Urothelium cell line (cell line): Measurements from ENCODE around the gene GUK1.
"Not testable (repeated sequence)": the region's sequence is repeated elsewhere in the genome, so short reads cannot be mapped to it uniquely, and the experiment has no call there.

Experiments
- DNase-seq: peaks from one replicate; pipeline ENCODE4 v3.0.0; 2011; ENCODE audit warnings: low spot score, mixed read lengths
- FAIRE-seq: peaks from 2 replicates; lab custom pipeline; 2011; peaks lifted over from hg19 to GRCh38; lab: Jason Lieb, UNC

Gene GUK1

DNA sequence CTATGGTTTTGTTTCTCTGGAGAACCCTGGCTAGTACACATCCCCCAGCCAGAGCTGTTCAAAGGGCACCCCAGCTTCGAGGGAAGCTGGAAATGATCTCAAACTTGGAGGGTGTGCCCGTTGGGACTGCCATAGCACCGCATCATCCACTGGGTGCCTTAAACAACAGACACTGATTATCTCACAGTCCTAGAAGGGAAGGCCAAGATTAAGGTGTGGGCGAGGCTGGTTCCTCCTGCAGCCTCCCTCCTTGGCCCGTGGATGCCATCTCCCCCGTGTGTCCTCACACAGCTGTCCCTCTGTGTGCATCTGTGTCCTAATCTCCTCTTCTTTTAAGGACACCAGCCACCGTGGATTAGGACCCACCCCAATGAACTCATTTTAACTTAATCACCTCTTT lies 21.3 kb downstream of the GUK1 start:
- DNase-seq (no peak), FAIRE-seq (no peak)

DNA sequence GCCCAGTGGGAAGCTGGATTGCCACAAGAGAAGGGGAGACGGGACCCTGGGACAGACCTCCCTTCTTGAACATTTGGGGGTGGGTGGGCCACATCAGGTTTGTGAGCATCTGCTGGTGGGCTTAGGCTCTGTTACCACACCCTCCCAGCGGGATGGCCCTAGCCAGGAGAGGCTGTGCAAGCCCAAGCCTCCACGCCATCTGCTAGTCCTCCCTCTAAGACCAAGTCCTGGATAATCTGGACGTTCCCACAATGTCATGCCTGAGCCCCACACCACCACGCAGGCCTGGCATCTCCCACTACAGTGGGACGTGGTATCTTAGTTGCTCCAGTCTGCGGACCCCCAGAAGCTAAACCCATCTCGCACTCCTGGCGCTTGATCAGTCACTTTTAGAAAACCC lies 21.8 kb downstream of the GUK1 start:
- no peak for DNase-seq
- no peak for FAIRE-seq

DNA sequence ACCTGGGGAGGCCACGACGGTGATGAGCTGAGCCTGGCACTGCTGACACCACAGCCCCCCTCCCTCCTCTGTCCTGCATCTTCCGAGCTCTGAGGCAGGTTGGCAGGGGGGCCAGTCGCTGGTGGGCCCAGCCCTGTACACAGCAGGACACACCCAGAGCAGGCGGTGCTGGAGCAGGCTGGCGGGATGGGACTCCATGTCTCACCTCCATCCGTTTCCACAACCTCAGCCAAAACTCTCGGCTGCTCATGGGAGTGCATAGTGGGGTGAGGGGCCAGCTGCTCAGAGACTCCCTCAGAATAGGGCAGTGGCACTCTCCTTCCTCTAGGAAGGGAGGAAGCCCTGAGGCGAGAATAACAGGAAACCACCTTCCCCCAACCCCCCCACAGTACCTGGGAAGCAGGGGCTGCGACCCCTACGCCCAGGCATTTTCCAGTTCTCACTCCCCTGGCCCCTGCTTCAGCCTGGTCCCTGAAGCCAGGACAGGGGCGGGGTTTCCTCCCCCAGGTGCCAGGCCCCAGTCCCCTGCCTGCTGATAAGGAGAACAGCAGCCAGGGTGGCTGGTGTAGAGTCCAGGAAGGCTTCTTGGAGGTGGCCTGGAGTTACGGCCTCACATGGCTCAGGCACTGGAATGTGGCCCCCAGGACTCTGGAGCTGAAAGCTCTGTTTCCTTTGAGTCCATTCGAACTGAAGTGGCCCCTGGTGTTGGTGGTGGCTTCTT lies 22.4 kb downstream of the GUK1 start:
- FAIRE-seq (peak; percentile 46), DNase-seq (peak; percentile 25)

DNA sequence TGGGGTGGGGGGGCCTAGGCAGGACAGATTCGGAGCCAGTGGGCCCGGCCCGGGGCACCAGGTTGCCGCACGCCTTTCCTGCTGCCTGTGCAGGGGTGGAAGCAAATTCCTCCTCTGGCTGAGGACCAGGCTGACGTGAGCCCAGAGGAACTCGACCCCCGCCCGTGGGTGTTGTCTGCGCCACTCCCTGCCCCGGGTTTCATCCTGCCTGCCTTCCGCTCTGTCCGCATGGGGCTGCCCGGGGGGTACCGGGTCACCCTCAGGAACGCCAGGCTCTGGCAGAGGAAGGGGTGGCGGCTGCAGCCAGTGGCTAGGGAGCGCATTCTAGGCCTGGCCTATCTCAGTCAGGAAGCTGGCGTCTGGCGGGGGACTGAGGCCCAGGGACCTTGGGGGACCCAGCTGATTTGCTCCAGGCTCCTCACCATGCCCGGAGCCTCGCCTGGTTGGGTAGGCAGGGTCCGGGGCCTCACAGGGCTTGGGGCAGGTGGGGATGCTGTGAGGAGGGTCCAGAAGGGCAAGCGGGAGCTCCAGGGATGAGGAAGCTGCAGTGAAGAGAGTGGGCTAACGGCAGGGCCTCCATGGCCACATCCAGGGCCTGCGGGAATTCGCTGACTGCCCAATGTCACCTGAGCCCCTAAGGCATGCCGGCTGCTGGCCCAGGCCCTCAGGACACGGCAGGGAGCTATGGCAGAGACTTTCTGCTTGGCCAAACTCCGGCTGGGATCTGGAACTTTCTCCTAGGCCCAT lies 23.1 kb downstream of the GUK1 start:
- DNase-seq (peak; percentile 52), FAIRE-seq (no peak)

DNA sequence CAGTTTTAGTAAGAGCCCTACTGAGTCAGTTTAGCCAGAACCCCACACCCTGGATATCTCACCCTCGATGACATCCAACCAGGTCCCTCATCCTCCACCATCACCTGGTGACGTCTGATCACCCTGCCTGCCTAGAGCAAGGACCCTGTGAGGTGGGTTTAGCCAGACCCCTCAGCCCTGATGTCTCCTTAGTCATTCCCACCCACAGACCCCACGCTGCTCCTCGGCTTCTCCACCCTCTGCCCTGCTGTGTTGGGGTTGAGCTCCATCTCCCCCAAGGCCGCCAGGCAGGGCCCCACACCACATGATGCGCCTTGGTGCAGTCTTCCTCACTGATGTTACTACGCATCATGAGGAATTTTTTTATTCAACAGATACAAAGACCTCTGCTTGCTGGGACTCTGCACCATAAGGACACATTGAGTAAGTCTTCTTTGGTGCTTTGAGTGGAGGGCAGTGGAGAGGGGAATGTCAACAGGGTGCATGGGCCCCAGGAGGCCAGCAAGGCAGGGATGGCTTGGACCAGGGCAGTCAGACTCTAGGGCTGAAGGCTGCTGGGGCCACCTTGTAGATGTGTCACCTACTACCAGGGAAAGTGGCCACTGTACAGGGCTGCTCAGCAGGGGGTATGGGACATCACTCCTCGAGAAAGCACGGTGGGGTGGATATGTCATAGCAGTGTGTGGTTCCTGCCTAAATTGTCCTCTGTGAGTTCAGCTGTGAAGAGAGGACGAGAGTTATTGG lies 23.9 kb downstream of the GUK1 start:
- DNase-seq (no peak), FAIRE-seq (no peak)

DNA sequence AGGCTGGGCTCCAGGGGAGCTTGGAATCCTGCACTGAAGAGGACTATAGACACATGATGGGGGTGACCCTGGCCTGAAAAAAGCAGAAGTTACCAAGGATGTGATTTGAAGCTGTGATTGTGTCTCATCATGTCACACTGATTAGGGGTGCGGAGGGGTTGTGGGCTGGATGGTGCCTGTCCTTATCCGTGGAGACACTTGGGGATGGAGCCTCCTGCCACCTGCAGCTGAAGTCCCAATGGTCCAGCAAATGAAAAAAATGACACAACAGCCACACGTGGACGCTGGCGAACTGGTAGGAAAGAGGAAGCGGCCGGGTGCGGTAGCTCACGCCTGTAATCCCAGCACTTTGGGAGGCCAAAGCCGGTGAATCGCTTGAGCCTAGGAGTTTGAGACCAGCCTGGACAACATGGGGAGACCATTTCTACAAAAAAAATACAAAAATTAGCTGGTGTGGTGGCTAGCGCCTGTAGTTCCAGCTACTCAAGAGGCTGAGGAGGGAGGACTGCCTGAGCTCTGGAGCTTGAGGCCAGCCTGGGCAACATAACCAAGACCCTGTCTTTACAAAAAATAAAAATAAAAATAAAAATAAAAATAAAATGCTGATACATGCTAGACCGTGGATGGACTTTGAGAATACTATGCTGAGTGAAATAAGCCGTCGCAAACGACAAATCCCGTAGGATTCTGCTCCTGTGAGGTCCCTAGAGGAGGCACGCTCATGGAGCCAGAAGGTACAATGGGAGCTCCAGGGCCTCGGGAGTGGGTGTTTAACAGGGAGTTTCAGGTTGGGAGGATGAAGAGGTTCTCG lies 24.7 kb downstream of the GUK1 start:
- no peak for DNase-seq
- FAIRE-seq, result no peak

DNA sequence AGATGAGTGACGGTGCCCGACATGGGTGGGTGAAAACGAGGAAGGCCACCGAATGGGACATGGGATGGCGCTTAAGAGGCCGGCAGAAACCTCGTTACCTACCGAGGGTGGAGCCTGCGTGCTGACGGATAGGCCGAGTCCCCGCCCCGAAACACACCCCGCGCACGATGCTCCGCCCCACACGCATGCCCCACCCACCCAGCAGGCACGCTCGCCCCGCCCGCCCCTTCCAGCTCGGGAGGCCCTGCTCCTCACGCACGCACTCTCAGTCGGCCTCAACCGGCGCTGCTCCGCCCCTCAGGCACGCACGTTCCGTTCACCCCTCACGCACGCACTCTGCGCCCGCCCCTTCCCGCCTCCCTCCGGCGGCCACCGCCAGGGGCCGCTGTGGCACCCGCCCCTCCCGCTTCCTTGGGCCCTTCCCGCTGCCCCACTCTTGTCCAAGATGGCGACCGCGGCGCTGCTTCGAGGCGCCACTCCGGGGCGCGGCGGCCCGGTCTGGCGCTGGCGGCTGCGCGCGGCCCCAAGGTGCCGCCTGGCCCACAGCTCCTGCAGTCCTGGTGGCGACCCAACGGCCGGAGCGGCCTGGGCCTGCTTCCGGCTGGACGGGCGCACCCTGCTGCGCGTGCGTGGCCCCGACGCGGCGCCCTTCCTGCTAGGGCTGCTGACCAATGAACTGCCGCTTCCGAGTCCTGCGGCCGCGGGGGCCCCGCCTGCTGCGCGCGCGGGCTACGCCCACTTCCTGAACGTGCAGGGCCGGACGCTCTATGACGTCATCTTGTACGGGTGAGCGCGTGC lies 25.5 kb downstream of the GUK1 start, which contains the start of gene IBA57:
IBA57 (plus strand) TSS at position 433 of the 798 bp plus-strand sequence; CDS start at position 446, 13 bp downstream.
- FAIRE-seq, result peak; percentile 99
- DNase-seq, result peak; percentile 99

DNA sequence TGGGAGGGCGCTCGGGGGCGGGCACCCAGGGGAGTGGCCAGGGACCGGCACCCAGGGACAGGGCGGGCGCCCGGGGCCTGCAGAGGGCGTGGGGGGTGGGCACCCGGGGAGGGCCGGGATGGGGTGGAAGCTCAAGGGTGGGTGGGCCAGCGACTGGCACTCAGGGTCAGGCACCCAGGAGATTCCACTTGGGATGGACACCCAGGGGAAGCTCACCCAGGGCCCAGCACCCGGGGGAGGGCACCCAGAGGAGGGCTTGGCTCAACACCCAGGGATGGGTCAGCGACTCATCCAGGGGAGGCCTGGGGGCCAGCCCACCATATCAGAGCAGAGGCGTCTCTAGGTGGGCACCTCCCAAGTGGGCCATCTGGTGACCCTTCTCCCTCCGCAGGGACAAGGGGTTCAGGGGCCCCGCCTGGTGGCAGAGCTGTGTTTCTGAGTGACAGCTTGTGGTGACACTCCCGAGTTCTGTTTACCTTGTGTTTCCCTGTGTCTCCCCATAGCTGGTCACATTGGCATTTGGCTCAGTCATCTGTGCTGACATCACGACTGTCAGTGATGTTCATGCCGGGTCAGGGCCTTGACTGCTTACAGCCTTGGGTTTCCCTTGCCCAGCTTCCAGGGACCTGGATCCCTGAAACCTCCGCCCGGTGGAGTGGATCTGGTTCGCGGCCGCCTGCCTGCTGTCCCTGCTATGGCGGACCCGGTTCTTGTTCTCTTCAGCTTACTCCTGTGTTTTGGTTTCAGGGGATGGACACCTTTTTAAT lies 26.3 kb downstream of the GUK1 start:
- DNase-seq (peak; percentile 52), FAIRE-seq (no peak)

DNA sequence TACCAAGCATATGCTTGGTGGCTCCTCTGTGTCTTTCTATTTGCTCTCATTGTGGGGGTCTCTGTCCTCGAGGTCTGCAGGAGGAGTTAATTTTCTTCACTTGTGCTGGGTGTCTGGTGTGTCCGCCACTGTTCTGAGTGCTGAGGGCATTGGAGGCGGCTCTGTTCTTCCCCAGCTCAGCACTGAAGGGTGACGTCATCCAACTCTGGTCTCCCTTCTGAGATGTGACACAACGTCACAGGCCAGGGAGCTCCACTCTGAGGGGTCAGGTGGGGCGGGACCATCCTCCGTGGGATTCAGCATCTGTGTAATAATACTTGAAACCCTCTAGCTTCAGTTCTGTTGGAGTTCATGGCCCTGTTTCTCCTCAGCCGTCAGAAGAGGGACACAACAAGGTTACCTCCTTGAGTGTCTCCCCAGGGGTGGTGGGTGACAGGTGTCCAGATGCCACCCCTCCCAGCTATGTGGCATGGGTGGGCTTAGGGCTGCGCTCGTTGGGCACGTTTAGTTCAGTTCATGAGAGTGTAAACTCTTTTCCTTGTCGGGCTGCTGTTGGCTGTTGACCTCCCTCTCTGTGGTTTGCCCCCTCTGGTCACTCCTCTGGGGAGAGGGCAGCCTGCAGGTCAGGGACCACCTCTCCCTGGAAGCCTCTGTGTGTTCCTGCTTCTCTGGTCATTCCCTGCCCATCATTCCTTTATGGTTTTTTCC lies 28.6 kb downstream of the GUK1 start:
- DNase-seq (no peak), FAIRE-seq (no peak)

DNA sequence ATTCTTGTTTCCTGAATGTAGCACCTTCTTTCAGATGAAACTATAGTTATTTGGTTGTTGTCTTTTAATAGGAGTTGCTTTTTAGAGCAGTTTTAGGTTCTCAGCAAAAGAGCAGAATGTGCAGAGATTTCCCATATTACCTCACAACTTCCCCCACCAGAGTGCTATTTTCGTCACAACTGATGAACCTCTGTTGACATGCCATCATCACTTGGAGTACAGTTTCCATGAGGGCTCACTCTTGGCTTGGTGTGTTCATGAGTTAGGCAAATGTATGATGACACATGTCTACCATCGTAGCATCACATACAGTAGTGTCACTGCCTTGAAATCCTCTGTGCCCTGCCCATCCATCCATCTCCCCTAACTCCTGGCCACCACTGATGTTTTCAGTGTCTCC lies 29.3 kb downstream of the GUK1 start:
- DNase-seq (no peak), FAIRE-seq (no peak)

DNA sequence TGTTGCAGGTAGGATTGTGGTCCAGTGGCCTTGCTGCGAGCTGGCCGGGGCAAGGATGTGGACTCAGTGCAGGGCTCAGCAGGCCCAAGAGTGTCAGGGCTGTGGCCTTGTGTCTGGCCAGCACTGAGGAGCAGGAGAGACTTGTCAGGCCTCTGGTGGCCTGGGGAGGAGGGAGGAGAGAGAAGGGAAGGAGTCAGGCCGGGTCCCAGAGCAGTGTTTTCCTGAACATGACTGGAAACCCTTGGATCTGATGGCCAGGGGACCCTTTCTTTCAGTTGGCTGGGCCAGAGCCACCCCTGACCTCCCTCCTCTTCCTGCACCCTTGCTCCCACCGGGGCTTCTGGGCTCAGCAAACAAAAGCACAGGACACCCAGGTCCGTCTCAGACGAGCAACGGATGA lies 30.6 kb downstream of the GUK1 start:
- DNase-seq, result no peak
- no peak for FAIRE-seq

DNA sequence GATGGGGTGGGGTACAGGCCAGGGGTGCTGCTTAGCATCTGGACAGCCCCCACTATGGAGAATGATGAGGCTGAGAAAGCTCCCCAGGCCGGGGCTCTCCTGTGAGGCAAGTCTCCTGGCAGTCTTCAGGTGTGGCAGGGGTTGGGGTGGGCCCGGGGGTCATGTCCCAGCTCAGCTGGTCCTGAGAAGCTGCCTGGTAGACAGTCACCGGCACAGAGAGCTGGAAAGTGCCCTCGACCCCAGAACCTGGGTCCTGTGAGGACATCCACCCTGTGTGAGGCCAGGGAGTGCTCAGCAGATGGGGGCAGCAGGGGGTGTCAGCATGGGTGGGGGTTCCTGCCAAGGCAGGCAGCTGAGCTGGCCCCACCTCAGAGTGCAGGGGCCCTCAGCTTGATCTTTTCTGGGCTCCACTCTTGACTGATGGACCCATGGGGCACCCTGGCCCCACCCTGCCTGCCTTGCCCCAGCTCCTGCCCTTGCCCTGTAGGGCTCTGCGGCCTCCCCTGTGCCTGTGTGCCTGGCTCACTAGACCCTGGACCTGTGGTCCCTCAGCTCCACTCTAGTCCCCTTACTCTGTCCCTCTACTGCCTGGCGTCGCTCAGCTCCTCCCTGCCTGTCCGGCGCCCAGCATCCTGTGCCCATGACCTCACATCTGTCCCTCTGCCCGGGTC lies 31.3 kb downstream of the GUK1 start:
- no peak for DNase-seq
- no peak for FAIRE-seq

DNA sequence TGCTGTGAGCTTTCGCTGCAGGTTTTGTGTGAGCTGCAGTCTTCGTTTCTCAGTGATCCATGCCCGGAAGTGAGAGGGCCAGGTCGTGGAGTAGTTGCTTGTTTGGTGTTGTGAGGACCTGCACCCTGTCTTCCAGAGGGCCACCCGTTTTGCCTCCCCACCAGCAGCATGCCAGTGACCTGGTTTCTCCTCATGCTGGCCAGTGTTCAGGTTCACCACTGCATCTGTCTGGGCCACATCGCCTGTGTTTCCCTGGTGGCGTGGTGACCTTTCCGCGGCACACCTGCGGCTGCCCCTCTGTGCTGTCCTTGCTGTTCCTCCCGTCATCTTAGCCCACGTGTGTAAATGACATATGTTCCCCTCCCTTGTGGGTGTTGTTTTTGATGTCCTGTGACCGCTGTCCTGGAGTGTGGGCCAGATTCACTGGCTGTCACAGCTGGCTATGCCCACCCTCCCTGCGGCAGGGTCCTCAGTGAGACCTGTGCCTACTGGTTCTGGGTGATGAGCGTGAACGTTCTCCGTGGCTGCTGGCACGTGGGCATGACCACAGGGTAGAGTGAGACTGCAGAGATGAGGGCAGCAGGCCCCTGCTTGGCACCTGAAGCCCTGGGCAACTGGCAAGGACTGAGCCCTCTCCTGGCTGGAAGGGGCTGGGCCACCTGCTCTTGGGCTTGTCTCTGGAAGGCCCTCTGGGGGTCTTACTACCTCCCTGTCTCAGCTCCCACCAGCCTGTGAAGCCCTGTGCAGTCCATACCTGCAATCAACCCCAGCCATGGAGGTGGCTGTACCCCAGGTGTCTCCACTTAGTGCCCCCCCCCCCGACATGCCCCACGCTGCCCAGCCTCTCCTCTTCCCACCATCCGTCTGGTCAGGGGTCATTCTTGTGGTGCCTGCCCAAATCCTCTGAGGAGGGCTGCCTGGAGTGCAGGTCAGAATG lies 32.8 kb downstream of the GUK1 start:
- DNase-seq (no peak), FAIRE-seq (peak; percentile 27)

DNA sequence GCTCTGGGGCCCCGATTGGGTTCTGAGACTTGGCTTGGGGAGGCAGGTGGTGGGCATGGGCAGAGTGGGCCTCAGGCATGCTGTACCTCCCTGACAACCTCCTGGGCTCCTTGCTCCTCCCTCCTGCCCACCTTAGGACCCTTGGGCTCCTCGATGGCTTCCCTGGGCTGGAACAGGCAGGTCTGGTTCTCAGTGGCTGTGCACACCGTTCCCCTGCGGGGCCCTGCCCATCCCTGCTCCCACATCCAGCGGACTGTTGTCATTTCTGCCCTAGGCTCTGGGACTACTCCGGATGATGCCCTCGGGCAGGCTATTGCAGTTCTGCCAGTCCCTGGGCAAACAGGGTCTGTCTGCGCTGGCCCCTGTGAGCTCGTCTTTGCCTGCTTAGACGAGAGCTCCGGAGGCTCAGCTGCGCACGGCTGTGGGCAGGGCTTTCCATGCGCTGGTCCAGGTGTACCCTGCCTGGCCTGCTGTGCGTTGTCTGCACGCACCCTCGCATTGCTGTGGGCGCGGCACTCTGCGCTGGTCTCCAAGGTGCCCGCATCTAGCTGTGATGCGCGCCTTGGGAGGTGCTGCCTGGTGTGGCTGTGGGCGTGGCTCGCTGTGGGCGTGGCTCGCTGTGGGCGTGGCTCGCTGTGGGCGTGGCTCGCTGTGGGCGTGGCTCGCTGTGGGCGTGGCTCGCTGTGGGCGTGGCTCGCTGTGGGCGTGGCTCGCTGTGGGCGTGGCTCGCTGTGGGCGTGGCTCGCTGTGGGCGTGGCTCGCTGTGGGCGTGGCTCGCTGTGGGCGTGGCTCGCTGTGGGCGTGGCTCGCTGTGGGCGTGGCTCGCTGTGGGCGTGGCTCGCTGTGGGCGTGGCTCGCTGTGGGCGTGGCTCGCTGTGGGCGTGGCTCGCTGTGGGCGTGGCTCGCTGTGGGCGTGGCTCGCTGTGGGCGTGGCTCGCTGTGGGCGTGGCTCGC lies 33.7 kb downstream of the GUK1 start:
- not testable (repeated sequence) for FAIRE-seq, DNase-seq

DNA sequence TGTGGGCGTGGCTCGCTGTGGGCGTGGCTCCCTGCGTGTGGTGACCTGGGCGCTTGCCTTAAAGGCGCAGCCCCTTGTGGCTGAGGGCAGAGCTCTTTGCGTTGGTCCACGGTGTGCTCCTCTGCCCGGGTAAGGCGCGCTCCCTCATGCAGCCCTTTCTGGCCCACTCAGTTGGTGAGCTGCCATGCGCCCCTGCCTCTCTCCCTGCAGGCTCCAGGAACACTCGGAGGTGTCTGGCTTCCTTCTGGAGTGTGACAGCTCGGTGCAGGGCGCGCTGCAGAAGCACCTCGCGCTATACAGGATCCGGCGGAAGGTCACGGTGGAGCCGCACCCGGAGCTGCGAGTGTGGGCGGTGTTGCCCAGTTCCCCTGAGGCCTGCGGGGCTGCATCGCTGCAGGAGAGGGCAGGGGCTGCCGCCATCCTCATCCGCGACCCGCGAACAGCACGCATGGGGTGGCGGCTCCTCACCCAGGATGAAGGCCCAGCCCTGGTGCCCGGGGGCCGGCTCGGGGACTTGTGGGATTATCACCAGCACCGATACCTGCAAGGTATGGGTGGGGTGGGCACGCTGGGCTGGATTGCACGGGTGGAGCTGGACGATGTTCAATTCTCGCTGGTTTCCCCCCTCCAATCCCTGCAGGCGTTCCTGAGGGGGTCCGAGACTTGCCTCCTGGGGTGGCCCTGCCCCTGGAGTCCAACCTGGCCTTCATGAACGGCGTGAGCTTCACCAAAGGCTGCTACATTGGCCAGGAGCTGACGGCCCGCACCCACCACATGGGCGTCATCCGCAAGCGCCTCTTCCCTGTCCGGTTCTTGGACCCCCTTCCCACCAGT lies 34.6 kb downstream of the GUK1 start:
- peak; percentile 36 for DNase-seq
- FAIRE-seq, result no peak
